Superior temporal gyrus (tissue), 1 donor: Measurements from ENCODE around the gene WNT3A.
"Not testable (repeated sequence)": the region's sequence is repeated elsewhere in the genome, so short reads cannot be mapped to it uniquely, and the experiment has no call there.

Experiments
- DNase-seq: peaks from one replicate; pipeline ENCODE4 v3.0.0-alpha.2; 2016; ENCODE audit errors: extremely low spot score

Gene WNT3A, protein sequence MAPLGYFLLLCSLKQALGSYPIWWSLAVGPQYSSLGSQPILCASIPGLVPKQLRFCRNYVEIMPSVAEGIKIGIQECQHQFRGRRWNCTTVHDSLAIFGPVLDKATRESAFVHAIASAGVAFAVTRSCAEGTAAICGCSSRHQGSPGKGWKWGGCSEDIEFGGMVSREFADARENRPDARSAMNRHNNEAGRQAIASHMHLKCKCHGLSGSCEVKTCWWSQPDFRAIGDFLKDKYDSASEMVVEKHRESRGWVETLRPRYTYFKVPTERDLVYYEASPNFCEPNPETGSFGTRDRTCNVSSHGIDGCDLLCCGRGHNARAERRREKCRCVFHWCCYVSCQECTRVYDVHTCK

DNA sequence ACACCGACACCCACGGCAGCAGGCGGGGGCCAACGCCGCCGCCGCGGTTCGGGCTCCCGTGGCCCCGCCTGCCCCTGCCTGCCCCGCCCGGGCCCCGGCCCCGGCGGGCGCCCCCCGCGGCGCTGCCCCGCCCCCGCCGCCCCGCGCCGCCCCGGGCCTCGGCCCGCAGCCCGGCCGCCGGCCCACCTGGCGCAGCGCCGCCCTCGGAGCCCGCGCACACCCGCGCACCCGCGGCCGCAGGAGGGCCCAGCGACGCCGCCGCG, at the start of gene WNT3A:
TSS of gene WNT3A (plus strand) at position 213 of the 263 bp plus-strand sequence. CDS start 131 bp downstream, outside the sequence.
- no peak for DNase-seq

DNA sequence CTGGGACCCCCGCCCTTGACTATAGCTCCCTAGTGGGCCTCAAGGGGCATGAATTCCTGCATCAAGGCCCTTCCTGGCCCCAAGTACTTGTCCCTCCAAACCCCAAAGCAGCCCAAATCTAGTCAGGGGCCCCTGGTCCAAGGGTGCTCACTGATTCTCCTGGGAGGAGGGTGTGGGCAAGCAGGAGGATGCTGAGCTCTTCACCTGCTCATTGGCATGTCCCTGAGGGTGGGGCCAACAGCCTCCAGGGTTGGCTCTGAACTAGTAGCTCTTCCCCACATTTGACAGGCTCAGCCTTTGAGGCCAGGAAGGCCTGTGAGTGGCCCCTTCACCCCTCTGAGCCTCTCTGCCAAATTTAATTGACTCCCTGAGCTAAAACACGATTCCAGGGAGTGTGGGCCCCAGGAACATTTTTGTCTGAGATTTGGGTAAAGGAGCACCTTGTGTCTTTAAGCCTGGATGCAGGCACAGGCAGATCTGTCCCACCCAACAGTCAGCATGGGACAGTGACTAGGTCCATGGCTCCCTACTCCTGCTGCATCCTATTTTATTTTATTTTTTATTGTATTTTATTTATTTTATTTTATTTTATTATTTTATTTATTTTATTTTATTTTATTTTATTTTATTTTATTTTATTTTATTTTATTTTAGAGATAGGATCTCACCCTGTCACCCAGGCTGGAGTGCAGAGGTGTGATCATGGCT, 48.0 kb upstream of the WNT3A start:
- DNase-seq: no peak

DNA sequence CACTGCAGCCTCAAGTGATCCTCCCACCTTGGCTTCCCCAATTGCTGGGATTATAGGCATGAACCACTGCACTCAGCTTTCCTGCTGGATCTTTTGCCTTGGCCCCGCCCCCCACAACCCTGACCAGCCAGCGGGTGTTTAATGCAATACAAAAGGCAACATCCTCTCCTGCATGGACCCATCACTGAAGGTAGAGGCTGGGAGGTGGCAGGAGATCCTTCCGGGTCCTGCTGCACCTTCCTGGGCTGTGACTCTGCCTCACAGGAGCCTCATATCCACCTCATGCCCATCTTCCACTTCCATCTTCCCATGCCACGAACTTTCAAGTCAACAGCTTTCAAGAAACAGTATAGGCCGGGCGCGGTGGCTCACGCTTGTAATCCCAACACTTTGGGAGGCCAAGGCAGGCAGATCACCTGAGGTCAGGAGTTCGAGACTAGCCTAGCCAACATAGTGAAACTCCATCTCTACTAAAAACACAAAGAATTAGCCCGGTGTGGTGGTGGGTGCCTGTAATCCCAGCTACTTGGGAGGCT, 47.4 kb upstream of the WNT3A start:
- DNase-seq: no peak

DNA sequence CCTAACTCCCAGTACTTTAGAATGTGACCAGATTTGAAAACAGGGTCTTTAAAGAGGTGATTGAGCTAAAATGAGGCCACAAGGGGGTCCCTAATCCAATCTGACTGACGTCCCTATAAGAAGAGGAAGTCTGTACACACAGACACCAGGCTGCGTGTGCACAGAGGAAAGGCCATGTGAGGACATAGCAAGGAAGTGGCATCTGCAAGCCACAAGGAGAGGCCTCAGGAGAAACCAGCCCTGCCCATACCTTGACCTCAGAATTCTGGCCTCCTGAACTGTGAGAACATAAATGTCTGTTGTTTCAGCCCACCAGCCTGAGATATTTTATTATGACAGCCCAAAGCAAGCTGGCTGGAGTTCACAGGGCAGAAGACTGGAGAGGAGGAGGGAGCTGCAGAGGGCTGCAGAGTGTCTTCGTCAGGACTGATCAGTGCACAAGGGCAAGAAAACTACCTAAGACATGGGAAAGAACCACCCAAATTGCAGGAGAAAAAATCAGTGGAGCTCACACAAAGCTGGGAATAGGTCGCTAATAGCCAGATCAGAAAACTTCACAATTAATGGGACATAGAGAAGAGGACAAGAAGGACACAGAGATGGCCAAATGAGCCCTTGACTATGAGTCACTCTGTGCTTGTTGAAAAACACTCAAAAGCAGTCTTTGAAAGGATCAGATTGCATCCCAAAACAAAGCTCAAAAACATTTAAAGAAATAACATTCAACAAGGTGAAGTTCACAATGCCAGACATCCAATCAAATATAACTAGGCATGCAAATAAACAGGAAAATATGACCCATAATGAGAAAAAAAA, 44.9 kb upstream of the WNT3A start:
- DNase-seq: no peak

DNA sequence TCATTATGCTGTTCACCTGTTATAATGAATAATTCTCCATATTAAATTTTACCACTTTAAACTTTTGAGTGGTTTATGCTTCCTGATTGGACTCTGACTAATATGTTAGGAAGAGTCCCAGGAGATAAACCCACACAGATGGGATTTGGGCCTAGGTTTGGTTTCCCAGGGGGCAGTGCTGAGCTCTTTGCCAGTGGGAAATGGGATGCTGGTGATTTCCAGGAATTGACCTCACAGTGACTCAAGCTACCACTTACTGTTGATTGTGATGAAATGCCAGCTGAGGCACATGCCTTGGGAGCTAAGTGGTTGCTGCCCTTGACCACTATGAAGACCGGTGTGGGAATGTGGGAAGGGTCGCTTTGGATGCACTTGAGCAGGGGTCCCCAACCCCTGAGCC, 40.1 kb upstream of the WNT3A start:
- not testable (repeated sequence) for DNase-seq

DNA sequence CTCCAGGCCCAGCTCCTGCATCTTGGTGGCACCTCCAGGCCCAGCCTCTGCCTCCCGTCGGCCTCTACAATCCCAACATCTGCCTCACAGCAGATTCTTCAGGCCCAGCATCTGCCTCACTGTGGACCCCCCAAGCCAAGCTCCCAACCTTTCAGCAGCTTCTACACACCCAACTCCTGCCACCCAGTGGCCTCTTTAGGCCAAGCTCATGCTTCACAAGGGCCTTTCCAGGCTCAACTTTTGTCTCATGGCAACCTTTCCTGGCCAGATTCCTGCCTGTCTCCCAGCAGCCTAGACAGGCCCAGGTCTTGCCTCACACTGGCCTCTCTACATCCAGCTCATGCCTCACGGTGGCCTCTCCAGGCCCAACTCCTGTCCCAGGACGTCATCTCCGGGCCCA, 39.0 kb upstream of the WNT3A start:
- DNase-seq: not testable (repeated sequence)

DNA sequence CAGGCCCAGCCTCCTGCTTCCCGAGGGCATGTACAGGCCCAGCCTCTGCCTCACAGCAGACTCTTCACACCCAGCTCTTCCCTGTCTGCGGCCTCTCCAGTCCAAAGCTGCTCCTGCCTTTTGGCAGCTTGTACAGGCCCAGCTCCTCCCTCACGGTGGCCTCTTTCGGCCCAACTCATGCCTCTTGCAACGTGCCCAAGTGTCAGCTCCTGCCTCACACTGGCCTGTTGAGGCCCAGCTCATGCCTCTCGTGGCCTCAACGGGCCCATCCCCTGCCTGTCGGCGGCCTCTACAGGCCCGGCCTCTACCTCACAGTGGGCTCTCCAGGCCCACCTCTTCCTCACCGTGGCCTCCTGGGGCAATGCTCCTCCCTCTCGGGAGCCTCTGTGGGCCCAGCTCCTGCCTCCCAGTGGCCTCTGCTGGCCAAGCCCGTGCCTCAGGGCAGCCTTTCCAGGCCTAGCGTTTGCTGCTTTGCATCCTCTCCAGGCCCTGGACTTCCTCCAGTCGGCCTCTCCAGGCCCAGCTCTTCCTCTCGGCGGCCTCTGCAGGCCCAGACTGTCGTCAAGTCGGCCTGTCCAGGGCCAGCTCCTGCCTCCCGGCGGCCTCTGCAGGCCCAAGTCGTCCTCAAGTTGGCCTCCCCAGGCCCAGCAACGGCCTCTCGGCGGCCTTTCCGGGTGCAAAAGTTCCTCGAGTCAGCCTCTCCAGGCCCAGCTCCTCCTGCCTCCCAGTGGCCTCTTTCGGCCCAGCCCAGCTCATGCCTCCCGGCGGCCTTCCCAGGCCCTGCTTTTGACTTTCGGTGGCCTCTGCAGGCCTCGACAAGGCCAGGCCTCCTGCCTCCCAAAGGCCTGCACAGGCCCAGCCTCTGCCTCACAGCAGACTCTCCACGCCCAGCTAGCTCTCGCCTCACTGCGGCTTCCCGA, 36.5 kb upstream of the WNT3A start:
- DNase-seq: not testable (repeated sequence)

DNA sequence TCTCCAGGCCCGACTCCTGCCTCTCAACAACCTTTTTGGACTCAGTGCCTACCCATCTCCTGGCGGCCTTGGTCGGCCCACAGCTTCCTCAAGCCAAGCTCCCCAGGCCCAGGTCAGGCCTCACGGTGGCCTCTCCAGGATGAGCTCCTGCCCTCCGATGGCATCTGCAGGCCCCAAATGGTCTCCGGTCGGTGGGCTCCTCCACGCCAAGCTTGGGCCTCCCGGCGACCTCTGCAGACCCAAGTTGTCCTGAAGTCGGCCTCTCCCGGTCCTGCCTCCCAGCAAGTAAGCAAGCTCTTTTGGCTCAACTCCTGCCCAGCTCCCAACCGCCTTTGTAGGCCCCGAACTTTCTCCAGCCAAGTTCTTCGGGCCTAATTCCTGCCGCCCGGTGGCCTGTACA, 35.6 kb upstream of the WNT3A start:
- DNase-seq: not testable (repeated sequence)

DNA sequence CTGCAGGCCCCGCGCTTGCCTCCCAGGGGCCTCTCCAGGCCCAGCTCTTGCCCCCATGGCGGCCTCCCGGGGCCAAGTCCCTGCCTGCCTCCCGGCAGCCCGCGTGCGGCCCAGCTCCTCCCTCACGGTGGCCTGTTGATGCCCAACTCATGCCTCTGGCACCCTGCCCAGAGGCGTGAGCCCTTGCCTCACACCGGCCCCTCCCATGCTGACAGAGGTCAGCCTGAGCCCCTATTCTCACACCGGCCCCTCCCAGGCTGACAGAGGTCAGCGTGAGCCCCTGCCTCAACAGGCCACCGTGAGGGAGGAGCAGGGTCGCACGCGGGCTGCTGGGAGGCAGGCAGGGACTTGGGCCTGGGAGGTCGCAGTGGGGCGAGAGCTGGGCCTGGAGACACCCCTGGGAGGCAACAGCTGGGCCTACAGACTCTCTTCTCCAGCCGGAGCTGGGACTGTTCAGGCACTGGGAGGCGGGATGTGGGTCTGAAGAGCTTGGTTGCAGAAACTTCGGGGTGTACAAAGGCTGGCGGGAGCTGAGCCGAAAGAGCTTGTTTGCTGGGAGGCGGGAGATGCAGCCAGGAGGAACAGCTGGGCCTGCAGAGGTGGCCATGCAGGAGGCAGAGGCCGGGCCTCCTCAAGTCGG, 35.0 kb upstream of the WNT3A start:
- DNase-seq: not testable (repeated sequence)

DNA sequence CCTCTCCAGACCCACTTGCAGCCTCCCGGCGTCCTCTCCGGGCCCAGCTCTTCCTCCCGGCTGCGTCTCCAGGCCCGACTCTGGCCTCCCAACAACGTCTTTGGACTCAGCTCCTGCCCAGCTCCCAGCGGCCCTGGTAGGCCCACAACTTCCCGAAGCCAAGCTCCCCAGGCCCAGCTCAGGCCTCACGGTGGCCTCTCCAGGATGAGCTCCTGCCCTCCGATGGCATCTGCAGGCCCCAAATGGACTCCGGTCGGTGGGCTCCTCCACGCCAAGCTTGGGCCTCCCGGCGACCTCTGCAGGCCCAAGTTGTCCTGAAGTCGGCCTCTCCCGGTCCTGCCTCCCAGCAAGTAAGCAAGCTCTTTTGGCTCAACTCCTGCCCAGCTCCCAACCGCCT, 34.5 kb upstream of the WNT3A start:
- DNase-seq: not testable (repeated sequence)

DNA sequence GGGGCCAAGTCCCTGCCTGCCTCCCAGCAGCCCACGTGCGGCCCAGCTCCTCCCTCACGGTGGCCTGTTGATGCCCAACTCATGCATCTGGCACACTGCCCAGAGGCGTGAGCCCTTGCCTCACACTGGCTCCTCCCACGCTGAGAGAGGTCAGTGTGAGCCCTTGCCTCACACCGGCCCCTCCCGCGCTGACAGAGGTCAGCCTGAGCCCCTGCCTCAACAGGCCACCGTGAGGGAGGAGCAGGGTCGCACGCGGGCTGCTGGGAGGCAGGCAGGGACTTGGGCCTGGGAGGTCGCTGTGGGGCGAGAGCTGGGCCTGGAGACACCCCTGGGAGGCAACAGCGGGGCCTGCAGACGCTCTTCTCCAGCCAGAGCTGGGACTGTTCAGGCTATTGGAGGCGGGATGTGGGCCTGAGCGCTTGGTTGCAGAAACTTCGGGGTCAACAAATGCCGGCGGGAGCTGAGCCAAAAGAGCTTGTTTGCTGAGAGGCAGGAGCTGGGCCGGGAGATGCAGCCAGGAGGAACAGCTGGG, 33.9 kb upstream of the WNT3A start:
- not testable (repeated sequence) for DNase-seq

DNA sequence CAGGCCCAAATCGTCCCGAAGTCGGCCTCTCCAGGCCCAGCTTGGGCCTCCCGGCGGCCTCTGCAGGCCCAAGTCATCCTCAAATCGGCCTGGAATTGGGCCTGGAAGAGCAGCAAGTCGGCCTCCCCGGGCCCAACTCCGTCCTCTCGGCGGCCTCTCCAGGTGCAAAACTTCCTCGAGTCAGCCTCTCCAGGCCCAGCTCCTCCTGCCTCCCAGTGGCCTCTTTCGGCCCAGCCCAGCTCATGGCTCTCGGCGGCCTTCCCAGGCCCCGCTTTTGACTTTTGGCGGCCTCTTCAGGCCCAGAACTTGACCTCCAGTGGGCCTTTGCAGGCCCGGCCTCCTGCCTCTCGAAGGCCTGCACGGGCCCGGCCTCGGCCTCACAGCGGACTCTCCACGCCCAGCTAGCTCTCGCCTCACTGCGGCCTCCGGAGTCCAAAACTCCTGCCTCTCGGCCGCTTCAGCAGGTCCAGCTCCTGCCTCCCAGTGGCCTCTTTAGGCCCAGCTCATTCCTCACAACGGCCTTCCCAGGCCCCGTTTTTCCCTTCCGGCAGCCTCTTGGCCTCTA, 33.0 kb upstream of the WNT3A start:
- not testable (repeated sequence) for DNase-seq

DNA sequence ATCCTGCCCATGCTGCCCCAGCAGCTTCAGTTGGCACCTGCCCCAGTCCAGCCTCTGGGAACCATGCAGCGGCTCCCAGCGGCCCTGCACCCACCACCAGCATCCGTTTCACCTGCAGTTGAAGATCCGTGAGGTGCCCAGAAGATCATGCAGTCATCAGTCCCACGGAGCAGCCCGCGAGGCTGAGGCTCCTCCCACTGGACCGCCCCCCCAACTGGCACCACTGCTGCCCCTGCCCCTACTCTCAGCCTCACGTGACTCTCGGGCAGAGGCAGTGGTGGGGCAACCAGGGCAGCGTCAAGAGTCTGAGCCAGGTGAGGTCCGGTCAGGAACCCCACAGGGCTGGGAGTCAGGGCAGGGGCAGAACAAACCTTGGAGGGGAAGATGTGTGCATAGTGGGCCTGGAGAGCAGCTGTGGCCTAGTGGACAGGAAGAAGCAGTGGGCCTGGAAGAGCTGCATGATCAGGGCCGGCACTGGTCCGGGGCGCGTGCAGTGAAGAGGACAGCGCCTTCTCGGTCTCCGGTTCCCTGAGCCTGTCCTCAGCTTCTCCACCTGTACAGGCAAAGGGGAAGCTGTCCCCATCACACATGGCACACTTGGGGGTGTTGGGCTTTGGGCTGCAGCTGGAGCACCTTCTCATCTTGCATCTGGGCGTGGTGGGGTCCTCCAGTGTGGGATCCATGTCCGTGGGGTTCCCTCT, 31.1 kb upstream of the WNT3A start:
- DNase-seq: not testable (repeated sequence)

DNA sequence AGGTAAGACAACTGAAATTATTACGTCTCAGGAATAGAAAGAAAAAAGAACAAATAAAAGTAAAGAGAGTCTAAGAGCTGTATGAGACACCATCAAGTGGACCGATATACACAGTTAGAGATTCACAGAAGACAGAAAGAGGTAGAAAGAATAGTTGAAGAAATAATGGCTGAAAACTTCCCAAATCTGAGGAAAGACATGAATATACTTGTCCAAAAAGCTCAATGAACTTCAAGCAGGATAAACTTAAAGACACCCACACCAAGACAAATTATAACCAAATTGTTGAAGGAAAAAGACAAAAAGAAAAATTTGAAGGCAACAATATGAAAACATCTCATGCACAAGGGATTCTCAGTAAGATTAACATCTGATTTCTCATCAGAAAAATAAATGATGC, 19.6 kb upstream of the WNT3A start:
- DNase-seq: no peak

DNA sequence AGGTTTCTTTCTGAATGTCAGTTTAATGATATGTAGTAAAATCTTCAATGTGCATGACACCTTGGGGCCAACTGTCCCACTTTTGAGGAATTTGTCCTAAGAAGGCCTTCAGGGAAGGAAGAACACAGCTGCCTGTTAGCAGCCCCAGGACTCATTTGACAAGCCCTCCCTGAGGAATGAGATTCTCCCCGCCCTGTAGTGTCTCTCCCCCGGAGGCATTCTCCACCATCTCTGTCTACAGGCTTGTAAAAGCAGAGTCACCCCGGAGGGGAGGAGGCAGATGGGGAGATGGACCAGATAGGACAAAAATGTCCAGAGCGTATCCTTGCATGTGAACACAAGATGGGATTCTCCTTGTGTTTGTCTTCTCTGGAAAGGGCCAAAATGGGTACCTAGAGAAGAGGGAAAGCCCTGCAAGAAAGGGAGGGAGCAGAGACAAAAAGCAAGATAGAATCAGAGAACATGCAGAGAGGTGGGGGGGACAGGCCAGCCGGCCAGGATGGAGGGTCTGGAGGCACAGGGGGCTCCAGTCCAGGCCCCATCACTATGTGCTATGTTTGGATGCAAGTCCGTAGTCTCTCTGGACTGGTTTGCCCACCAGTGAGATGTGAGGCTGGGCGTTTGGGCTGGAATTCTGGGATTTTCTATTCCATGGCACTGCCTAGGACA, 12.0 kb upstream of the WNT3A start:
- DNase-seq: no peak

DNA sequence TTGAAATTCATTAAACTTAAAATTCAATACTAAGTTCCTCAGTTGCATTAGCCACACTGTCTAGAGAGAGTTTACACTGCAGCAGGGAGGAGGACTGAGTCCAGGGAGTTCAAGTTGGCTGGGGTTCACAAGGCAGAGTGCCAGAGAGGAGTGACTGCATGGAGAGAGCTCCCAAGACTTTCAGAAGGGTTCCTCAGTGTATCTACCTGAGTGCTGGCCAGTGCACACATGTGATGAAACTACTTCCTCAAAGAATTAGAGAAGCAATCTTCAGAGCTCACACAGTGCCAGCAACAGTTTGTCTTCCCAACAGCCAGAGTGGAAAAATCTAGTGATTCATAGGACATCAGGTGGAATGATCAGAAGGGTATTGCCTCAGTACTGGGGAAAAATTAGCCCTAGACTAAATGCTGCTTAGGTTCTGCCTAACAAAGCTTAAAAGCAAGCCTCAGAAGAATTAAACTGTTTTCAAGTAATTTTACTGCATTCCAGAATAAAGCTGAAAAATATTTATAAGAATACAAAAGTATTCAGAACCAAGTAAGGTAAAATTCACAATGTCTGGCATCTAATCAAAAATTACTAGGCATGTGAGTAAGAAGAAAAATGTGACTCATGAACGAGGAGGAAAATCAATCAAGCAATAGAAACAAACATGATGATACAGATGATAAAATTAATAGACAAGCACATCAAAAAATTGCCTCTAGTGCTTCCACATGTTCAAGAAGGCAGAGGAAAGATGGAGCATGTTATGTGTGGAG, 10.4 kb upstream of the WNT3A start:
- DNase-seq: no peak

DNA sequence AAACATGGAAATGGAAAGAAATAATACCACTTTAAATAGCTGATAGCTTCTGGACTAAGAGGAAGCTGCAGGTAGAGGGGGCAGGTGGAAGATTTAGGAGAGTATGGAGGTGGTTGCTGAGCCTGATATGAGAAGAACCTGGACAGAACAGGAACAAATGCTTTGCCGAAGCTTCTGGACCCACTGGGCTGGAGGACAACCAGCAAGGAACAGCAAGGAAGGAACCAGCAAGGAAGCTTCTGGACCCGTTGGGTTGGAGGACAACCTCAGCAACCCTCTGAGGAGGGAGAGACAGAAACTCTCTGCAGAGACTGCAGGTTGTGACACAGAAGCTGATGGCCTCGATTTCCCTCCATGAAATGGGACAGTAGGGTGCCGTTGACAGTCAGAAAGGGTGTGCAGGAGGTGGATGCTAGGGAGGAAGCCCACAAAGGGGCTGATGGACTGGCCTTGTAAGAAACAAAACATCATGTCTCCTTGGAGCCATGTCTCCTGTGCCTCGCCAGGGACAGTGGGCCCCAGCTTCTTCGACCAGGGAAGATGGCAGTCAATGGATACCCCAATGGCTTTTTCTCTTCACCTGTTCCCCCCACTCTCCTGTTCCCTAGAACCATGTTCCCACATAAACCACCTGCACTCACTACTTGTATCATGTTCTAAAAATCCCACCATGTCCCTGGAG, 8.3 kb upstream of the WNT3A start:
- DNase-seq: no peak
